HG03457 (cell line): Measurements from ENCODE around the gene MOCS1.

Source experiments
- ATAC-seq: cut with Tn5 transposase; IDR thresholded peaks from one replicate; pipeline ENCODE4 v1.9.1; 2021; ENCODE audit warnings: moderate number of reproducible peaks; ENCODE audit not compliant: unreplicated experiment

Gene MOCS1

DNA sequence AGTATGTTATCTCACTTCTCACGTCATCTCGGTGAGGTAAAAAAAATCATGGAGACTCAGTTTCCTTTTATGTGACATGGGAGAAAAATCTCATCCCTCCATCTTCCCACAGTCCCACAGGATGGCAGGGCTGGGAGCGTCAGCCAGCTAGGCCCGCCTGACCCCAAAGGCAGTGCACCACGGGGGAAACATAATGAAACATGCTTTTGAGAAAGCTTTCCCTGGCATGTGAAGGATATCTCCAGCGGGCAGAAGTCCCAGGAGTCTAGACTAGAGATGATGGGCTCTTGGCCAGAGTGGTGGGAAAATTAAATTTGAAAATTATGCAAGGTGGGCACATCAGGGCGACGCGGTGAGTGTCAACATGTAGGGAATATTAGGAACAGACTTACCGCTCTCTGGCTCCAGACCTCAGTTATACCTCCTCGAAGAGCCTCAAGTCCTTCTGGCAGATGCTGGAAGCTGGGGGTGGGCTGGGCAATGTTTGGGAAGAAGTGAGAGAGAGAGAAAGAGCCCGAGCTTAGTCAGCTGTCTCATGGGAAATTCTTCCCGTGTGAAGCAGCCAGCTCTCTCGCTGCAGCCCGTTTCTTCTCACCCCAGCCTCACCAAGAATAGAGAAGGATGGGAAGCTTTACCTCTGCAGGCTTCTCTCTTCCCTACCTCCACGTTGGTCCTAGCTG is 52.3 kb downstream of the MOCS1 start:
- ATAC-seq, result no peak

DNA sequence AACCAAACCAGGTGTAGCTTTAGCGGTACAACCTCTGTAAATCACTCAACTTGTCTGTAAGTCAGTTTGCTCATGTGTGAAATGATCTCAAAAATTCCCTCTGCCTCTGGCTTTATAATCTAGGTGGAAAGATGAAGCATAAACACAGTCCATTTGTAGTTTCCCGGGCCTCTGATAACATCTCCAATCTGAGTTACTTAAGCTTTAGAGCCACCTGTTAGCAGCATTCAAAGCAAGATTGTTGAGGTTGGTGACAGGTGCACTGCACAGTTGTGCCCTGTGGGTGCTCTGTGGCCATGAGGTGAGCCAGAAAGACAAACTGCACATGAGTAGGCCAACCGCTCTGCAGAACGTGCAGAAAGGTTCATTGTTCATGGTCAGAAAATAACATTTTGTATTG is 53.7 kb downstream of the MOCS1 start:
- no peak for ATAC-seq

DNA sequence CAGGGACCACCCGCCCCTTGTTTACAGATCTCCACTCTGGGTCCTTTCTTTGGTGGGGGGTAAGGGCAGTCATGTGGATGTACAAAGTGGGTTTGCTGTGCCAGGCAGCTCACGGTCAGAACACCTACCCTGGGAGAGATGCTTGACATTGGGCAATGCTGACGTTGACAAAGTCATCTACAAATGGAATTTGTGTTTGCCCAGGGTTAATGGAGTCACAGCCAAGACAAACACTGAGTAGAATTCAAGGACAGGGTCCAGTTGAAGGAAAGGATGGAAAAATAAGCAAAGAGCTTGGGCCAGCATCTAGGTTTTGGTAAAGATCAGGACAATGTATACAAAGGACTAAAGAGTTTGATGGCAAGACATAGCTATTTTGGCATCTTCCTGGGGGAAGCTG is 54.7 kb downstream of the MOCS1 start:
- no peak for ATAC-seq

DNA sequence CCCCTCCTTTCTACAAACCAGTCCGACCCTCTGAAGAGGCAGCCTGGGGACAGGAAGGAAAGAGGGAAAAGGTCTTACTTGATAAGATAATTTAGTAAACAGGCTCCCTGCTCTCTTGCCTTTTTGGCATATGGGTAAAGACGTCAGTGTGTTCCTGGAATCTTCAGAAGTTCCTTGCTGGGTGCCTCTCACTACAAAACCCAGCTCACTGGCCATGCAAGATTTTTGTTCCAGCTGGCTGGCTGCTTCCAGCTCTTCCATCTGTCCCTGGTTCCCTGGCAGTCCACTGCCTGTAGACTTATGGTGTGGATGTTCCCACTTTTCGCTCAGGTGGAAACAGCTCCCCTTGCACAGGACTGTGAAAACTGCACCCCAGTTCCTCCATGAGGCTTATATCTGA is 57.4 kb downstream of the MOCS1 start:
- ATAC-seq, result no peak

DNA sequence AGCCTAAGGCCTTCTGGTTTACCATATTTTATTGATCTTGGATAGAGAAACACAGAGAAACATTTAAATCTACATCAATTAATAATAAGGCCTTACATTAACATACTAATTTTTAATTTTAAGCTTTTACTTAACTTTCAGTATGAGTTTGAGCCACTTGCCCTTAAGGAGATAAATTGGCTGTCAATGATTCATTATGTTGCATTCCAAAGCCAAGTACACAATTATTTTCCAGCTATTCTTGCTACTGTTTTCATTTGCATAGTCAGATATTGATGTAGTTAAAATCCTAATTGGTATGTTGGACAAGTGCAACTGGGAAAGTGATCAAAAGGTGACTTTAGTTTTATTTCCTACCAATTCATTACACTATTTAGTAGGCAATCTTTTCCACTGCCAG is 58.2 kb downstream of the MOCS1 start:
- no peak for ATAC-seq

DNA sequence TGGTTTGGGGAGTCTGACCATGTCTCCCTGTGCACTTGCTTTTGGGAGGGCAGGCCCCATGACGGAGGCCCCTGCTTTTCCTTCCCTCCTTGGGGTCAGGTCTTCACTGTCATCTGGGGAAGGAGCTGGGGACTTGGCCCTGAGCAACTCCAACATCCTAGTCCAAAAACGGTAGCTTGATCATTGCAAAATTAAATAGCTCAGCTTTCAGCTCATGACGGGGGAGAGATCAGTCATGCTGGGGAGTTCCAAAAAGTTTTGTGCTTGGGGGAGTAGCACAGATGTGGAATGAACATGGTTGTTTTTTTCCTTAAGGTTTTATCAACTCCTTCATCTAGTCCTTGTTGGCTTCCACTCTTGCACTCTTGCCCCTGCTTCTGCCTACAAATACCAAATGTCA is 60.8 kb downstream of the MOCS1 start:
- no peak for ATAC-seq

DNA sequence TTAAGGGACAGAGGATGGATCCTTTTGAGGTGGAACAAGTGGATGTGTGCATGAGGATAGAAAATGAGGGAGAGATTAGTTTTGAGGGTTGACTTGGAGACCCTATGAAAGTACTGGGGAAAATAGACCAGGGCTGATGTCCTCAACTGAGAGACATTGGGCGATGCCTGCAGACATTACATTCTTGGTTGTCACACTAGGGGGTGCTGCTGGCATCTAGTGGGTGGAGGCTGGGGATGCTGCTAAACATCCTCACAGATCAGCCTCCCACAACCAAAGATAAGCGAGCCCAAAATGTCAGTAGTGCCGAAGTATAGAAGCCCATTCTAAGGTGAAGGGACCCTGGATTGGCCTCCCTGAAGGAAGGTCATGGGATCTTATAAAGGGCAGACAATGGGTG is 63.3 kb downstream of the MOCS1 start:
- no peak for ATAC-seq

DNA sequence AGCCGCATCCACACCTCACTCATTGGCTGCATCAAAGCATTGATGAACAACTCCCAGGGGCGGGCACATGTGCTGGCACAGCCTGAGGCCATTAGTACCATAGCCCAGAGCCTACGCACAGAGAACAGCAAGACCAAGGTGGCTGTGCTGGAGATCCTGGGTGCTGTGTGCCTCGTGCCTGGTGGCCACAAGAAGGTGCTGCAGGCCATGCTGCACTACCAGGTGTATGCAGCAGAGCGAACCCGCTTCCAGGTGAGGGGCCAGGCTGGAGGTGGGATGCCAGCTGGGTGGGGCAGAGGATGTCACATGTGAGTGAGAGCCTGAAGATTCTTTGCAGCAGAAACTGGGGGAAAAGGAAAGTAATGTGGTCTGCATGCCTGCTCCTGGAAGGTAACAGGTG is 66.7 kb downstream of the MOCS1 start:
- no peak for ATAC-seq

DNA sequence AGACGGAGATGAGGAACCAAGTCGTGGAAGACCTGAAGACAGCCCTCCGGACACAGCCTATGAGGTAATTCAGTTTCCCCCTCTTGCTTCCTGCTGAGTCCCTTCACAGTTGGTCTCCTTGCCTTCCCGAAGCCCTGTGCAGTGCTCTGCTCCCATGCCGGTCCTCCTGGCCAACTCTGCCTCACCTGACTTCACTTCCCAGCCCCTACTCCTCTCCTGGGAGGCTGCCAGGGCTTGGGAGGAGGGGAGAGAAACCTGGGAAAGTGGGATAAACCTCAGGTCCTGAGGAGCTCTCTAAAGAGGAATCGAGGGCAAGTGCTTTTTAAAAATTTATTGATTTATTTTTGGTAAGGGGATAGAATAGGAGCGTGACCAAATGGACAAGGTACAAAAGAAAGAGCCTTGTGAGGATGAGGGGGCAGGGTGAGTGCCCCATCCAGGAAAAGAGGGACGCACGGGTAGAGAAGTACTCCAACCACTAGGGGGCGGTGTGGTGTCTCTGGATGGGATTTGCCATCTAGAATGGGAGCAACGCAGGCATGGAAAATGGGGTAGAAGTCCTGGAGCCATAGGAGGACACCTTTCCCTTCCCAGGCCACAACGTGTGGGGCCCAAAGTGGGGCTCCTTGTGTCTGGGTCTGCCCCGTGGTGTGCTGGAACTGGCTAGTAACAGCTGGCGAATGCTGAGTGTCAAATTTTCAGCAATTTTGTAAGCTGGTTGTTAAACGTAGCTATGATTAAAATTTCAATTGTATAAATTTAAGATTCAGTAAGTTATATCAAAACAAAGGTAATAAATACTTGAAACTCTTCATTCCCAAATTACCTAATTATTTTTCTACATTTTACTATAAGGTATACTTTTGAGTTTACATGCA is 69.0 kb downstream of the MOCS1 start:
- ATAC-seq, result no peak

DNA sequence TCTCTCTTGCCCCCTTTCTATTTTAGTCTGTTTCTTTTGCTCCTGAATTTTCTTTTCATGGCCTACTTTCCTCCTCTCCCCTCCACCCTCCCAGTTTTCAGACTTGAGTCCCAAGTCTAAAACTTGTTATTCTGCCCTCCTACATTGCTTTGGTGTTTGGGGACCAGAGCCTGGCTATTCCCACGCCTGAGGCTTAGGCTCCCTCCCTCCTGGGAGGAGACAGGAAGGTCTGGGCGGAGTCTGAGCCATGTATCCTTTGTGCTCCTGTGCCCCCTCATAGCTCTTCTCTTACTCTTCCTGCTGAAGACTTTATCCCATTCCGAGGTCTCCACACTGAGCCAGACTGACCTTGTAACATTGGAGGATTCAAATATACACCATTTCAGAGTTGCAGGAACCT is 72.6 kb downstream of the MOCS1 start:
- ATAC-seq, result no peak

DNA sequence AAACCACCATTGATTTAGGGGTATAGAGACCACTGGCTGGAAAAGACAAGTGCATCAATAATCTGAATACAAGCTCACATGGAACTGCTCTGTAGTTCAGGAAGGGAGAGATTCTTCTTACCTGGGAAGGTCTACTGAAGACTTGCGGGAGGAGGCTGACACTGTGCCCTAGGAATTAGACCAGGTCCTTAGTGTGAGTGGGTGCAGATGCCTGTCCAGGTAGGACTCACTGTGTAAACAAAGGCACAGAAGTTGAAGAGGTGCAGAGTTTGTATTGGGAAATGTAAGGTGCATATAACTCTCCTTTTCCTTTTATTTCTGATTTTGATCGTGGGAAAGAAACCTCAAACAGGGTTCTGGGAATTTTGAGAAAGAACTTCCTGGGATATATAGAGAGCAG is 75.2 kb downstream of the MOCS1 start:
- ATAC-seq, result no peak

DNA sequence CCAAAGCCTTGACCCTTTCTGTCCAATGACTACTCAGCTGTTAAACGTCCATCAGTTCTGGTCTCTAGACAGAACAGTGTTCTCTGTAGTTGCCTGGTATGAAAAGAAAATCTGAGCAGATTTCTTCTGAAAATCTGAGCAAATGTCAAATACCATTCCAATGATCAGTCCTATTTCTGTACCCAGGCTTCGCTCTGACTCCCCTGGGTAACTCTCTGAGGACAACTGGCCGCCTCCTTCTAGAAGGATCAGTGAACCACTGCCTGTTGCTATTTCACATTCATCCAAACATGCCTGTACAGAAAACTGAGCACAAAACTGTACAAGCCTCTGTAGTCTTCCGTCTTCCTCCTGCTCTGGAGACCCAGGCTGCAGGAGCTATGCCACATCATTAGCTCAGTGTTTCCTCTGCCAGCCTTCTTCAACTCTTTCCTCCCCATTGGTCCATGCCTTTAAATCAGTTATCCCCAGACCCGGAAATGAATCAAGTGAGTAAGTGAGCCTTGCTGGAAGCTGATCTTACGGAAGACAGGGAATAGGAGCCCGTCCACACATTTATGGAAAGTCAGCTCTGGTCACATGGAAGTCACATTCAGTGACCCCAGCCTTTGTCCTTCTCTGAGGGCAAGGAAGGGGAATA is 78.8 kb downstream of the MOCS1 start:
- ATAC-seq, result no peak
